GM10248 (cell line): ENCODE data around the gene BRICD5.
"Not testable (repeated sequence)": the region's sequence is repeated elsewhere in the genome, so short reads cannot be mapped to it uniquely, and the experiment has no call there.

Experiments used
- CTCF ChIA-PET: fragments of 300-600 bp; sonication (Branson Sonifier 250); formaldehyde crosslinking; extraction: SDS; loops from one replicate; lab custom pipeline; 2021; ENCODE audit warnings: antibody characterized with exemption; lab: Yijun Ruan, JAX
- POLR2A ChIA-PET: fragments of 350-650 bp; sonication (Branson Sonifier 250); formaldehyde crosslinking; extraction: SDS; loops from one replicate; lab custom pipeline; 2020; ENCODE audit warnings: antibody characterized with exemption; lab: Yijun Ruan, JAX
- DNase-seq: peaks from one replicate; pipeline ENCODE4 v3.0.0; 2012; ENCODE audit errors: extremely low spot score
- TF ChIP-seq, protein P1 (sequence below): IDR thresholded peaks from 2 replicates; pipeline ENCODE4 v1.5.1; 2012; ENCODE audit warnings: mild to moderate bottlenecking, low read depth; ENCODE audit errors: extremely low read depth, missing control alignments, control extremely low read depth

The BRICD5 gene

DNA sequence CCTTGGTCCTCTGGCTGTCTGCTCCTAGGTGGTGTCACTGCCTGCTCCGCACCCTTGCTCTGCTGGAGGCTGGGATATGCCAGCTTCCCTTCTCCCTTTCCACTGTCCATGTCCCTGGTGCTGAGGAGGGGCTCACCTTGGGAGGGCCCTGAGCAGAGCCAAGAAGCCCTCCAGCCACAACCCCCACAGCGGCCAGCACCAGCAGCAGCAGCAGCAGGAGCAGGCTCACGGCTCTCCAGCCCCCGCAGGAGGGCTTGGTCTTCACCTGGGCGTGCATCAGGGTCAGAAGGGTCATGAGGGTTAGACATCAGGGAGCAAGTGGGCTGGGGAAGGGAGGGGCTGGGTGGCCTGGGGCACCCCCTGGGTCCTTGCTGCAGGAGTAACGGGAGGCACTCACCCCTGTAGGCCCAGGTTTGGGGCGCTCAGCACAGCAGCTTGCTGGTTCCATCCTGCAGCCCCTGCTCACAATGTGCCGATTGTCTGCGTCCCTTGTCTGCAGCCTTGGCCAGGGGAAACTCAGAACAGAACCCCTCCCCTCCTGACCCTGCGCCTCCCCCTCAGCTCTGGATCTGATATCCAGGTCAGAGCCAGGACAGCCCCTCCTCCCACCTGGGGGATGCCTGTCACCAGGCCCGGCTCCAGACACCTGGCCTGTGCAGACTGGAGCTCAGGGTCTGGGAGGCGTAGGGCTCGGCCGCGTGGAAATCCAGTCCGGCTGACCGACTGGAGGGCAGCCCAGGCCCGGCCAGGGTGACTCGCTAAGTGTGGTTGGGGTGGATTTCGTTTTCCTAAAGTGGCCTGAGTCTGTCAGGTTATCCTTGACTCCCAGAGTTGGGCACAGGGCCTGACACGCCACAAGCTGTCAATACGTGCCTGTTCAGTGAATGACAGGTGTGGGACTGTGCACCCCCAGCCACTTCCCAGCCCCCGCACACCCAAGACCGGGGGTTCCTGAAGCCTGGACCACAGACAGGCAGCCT is at the start of gene BRICD5:
Gene BRICD5, minus strand, starts transcription at position 478 of the 980 bp plus-strand sequence. Its CDS starts 30 bp downstream, at position 448.
- TF ChIP-seq, protein P1, sequence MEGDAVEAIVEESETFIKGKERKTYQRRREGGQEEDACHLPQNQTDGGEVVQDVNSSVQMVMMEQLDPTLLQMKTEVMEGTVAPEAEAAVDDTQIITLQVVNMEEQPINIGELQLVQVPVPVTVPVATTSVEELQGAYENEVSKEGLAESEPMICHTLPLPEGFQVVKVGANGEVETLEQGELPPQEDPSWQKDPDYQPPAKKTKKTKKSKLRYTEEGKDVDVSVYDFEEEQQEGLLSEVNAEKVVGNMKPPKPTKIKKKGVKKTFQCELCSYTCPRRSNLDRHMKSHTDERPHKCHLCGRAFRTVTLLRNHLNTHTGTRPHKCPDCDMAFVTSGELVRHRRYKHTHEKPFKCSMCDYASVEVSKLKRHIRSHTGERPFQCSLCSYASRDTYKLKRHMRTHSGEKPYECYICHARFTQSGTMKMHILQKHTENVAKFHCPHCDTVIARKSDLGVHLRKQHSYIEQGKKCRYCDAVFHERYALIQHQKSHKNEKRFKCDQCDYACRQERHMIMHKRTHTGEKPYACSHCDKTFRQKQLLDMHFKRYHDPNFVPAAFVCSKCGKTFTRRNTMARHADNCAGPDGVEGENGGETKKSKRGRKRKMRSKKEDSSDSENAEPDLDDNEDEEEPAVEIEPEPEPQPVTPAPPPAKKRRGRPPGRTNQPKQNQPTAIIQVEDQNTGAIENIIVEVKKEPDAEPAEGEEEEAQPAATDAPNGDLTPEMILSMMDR: no peak
- no peak for DNase-seq
- POLR2A ChIA-PET: no interaction called here

DNA sequence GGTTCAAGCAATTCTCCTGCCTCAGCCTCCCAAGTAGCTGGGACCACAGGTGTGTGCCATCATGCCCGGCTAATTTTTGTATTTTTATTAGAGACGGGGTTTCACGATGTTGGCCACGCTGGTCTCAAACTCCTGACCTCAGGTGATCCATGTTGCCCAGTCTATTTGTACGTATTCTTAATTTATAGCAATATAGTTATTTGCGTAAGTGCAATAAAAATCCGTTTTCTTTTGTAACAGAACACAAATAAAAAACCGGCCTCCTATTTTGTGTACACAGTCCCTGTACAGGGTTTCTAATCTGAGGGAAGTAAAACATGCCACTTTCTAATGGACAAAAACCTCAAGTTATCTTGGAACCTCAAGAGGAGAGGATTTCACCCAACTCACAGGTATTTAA is 49.6 kb upstream of the BRICD5 start:
- POLR2A ChIA-PET: interaction anchor here (1.0 to 1.1 kb wide), 2 partner anchors 8 to 9 kb away, joined by 3 to 6 read pairs; partner anchors contain the start of gene ECI1
- TF ChIP-seq, protein P1: no peak
- no peak for DNase-seq
- CTCF ChIA-PET: interaction anchor here (1.4 to 5.9 kb wide), 3 partner anchors 9 to 241 kb away, joined by 4 to 33 read pairs (median 5); partner anchors contain the start of gene ECI1

More for the DNA sequence above, at the start of gene BRICD5:
- CTCF ChIA-PET: interaction anchor here (1.4 kb wide), 1 partner anchor 56 kb away, joined by 4 read pairs; the partner anchor contains the start of gene TRAF7

DNA sequence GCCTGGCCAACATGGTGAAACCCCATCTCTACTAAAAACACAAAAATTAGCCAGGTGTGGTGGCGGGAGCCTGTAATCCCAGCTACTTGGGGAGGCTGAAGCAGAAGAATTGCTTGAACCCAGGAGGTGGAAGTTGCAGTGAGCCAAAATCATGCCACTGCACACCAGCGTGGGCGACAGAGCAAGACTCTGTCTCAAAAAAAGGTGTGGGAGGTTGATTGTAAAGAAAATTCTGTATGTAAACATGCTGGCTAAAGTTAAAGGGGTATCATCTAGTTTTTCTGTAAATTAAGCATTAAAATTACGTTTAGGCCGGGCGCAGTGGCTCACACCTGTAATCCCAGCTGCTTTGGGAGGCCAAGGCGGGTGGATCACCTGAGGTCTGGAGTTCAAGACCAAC is 47.9 kb upstream of the BRICD5 start:
- ChIA-PET CTCF (interaction anchor here (1.2 to 1.8 kb wide), 5 partner anchors 13 to 243 kb away, joined by 3 to 5 read pairs (median 4); no protein-coding TSS in a partner anchor), POLR2A (interaction anchor here (1.6 kb wide), 1 partner anchor 104 kb away, joined by 5 read pairs; no protein-coding TSS in a partner anchor)
- not testable (repeated sequence) for DNase-seq

DNA sequence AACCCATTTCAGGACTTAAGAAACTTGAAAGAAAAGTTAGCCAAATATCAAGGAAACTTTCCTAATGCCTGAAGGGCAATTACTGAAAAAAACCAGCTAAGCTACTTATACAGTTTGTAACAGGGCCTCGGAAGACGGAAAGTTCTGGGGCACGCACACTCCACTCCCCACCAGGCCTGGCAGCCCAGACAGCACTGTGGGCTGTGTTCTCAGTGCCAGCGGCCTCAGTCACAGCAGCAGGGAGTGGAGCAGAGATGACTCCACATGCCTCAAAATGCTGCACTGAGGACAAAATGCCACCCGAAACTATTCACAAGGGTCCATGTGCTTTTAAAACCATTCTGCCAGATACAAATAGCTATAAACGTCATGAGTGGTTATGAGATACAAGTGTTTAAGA is 47.1 kb upstream of the BRICD5 start:
- DNase-seq: no peak
- TF ChIP-seq, protein P1: no peak
- ChIA-PET POLR2A (interaction anchor here (0.5 to 1.6 kb wide), 2 partner anchors 103 to 401 kb away, joined by 3 to 5 read pairs; no protein-coding TSS in a partner anchor), CTCF (interaction anchor here (1.5 kb wide), 2 partner anchors 63 to 183 kb away, joined by 3 to 4 read pairs; no protein-coding TSS in a partner anchor)

DNA sequence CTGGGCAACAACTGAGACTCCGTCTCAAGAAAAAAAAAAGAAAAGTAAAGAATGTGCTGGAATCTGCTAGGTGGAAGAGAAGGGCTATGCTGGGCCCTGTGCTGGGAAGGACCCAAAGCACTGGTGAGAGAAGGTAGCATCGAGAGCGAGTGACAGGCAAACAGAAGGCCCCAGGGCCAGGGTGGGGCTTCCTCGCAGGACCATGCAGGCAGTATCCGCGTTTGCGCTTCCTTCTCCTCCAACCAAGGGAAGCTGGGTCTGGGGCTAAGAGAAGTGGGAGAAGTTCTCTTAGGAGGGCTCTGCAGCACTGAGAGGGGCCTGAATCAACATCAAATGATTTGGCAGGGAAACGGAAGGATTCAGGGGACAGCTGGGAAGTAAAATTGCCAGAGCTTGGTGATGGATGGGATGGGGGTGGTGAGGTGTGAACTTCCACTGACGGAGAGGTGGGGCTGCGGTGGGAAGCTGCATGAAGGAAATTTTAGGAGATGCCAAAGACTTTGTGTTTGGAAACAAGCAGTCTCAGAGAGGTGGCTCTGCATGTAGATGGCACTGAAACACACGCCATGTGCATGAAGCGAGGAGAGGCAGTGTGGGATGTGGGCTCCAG is 46.0 kb upstream of the BRICD5 start:
- POLR2A ChIA-PET: interaction anchor here (0.9 to 1.6 kb wide), 2 partner anchors 101 to 102 kb away, joined by 3 to 5 read pairs; partner anchors contain the start of gene TRAF7
- CTCF ChIA-PET: interaction anchor here (1.5 kb wide), 1 partner anchor 62 kb away, joined by 4 read pairs; no protein-coding TSS in a partner anchor
- no peak for DNase-seq
- TF ChIP-seq, protein P1: no peak

DNA sequence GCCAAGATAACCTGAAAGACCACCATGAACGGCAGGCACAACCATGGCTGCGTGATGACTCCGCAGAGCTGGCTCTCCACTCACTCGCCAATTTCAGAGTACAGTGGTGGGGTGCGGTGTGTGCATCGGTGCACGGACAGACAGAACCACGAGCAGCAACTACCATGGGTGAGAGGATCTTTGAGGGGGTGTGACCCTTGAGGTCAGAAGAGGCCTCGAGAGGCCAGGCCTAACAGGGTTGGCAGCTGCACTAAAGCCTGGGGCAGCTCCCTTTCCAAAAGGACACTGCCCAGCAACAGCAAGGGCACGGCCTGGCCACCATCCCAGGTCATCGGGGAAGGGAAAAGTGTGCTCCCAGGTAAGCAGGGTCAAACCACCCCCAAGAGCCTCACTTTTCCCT is 42.6 kb upstream of the BRICD5 start:
- TF ChIP-seq, protein P1: no peak
- no peak for DNase-seq
- ChIA-PET POLR2A (interaction anchor here (0.7 to 1.1 kb wide), 3 partner anchors 8 to 98 kb away, joined by 3 to 5 read pairs (median 3); partner anchors contain the start of gene TRAF7), CTCF (interaction anchor here (2.3 to 3.1 kb wide), 2 partner anchors 10 to 59 kb away, joined by 16 to 33 read pairs; no protein-coding TSS in a partner anchor)
